HCT116 (cell line): Measurements from ENCODE around the gene CALCB. TPM values are rescaled to one million over a fixed set of nuclear protein-coding genes. Genes with fewer than 3 reads are reported as not detected.

Experiments
- ATAC-seq: fragments of 200-7000 bp; cut with Tn5 transposase; 2 replicates; pipeline ENCODE4 v1.9.1; 2020; ENCODE audit warnings: mild to moderate bottlenecking, moderate library complexity
- BruUV-seq: library from RNA; stranded (reverse); fragments of 400-500 nt; replicated peaks from 2 replicates; lab custom pipeline; 2021; lab: Mats Ljungman, UMichigan
- CTCF ChIA-PET: fragments of 300-600 bp; sonication (Branson Sonifier 250); formaldehyde crosslinking; loops from one replicate; lab custom pipeline; 2021; ENCODE audit warnings: antibody characterized with exemption; lab: Charles Lee
- POLR2A ChIA-PET: fragments of 300-600, 350-600 bp; sonication (Branson Sonifier 250); formaldehyde crosslinking; loops from one replicate; lab custom pipeline; 2021; ENCODE audit warnings: antibody characterized with exemption; lab: Charles Lee
- RAD21 ChIA-PET, 2 experiments: fragments of 300-600 bp; sonication (Branson Sonifier 250); formaldehyde crosslinking; loops; one replicate each; lab custom pipeline; 2023; ENCODE audit warnings: low total read pairs in 2 of 2; ENCODE audit not compliant: uncharacterized antibody in 2 of 2, unreplicated experiment in 2 of 2, low non-redundant PET in 1 of 2; lab: Charles Lee
- DNase-seq: peaks from one replicate; pipeline ENCODE4 v3.0.0-alpha.2; 2010; ENCODE audit warnings: low read depth, low spot score
- H2AFZ ChIP-seq: fragments of 200-600 bp; shearing (Covaris generic), sonication (generic); 2 replicates; pipeline ENCODE4 v1.6.1; 2017; ENCODE audit warnings: low read depth, mixed run types, mixed read lengths, antibody characterized with exemption, low read length; ENCODE audit not compliant: poor library complexity, severe bottlenecking
- H3K27ac ChIP-seq: 2 replicates; pipeline ENCODE4 v1.5.1; 2012; ENCODE audit warnings: low read depth, low read length
- H3K27me3 ChIP-seq: fragments of 200-600 bp; sonication (generic); 2 replicates; pipeline ENCODE4 v1.6.1; 2016; ENCODE audit warnings: mixed run types, low read length, mixed read lengths; ENCODE audit not compliant: insufficient read depth
- H3K36me3 ChIP-seq, 2 experiments: fragments of 200-500 bp in 1 of 2; fragments of 200-600 bp in 1 of 2; sonication (Bioruptor generic) in 1 of 2; sonication (generic) in 1 of 2; 2 replicates each; pipeline versions ENCODE4 v1.5.1 to v1.6.1; 2014 to 2016; ENCODE audit warnings: low read length in 2 of 2, inconsistent platforms in 1 of 2, mixed read lengths in 1 of 2, mixed run types in 1 of 2; ENCODE audit not compliant: insufficient read depth in 2 of 2, control insufficient read depth in 1 of 2
- H3K4me1 ChIP-seq, 2 experiments: fragments of 200-600 bp in 1 of 2; sonication (generic) in 1 of 2; 2 replicates each; pipeline versions ENCODE4 v1.5.1 to v1.6.1; 2012 to 2017; ENCODE audit warnings: low read length in 2 of 2, inconsistent platforms in 1 of 2, mild to moderate bottlenecking in 1 of 2, mixed read lengths in 1 of 2, mixed run types in 1 of 2, moderate library complexity in 1 of 2; ENCODE audit not compliant: insufficient read depth in 2 of 2, control insufficient read depth in 1 of 2
- H3K4me2 ChIP-seq: fragments of 200-600 bp; sonication (generic); 2 replicates; pipeline ENCODE4 v1.6.1; 2017; ENCODE audit warnings: mixed run types, low read length, mixed read lengths
- H3K4me3 ChIP-seq, 2 experiments: fragments of 200-600 bp in 1 of 2; sonication (generic) in 1 of 2; replicated peaks in 1 of 2; 2 replicates each; pipeline ENCODE4 v1.5.1; 2011 to 2016; ENCODE audit warnings: low read length in 2 of 2, control low read depth in 1 of 2, low read depth in 1 of 2, mild to moderate bottlenecking in 1 of 2, mixed read lengths in 1 of 2, mixed run types in 1 of 2
- H3K79me2 ChIP-seq: fragments of 200-600 bp; sonication (generic); 2 replicates; pipeline ENCODE4 v1.6.1; 2017; ENCODE audit warnings: mild to moderate bottlenecking, mixed run types, low read length, moderate library complexity, mixed read lengths; ENCODE audit not compliant: insufficient read depth
- H3K9ac ChIP-seq: fragments of 200-600 bp; sonication (generic); 2 replicates; pipeline ENCODE4 v1.6.1; 2016; ENCODE audit warnings: low read length, mixed read lengths
- H3K9me2 ChIP-seq: fragments of 200-600 bp; sonication (generic), shearing (Covaris generic); 2 replicates; pipeline ENCODE4 v1.6.1; 2017; ENCODE audit warnings: mixed run types, mild to moderate bottlenecking, moderate library complexity; ENCODE audit not compliant: insufficient read depth
- H3K9me3 ChIP-seq, 2 experiments: fragments of 200-500 bp in 1 of 2; fragments of 200-600 bp in 1 of 2; sonication (Bioruptor generic) in 1 of 2; sonication (generic) in 1 of 2; 2 replicates each; pipeline ENCODE4 v1.6.1; 2014 to 2017; ENCODE audit warnings: low read length in 2 of 2, mixed read lengths in 2 of 2, inconsistent platforms in 1 of 2, low read depth in 1 of 2, mild to moderate bottlenecking in 1 of 2, mixed run types in 1 of 2, moderate library complexity in 1 of 2; ENCODE audit not compliant: control insufficient read depth in 1 of 2, insufficient read depth in 1 of 2
- H4K20me1 ChIP-seq: fragments of 200-600 bp; sonication (generic), shearing (Covaris generic); 2 replicates; pipeline ENCODE4 v1.6.1; 2017; ENCODE audit warnings: mixed run types, mild to moderate bottlenecking, moderate library complexity; ENCODE audit not compliant: insufficient read depth
- ATF3 ChIP-seq: IDR thresholded peaks from 2 replicates; pipeline ENCODE4 v1.6.1; 2012
- CEBPB ChIP-seq: IDR thresholded peaks from 2 replicates; pipeline ENCODE4 v1.6.1; 2012; ENCODE audit warnings: low read depth
- CTCF ChIP-seq, 3 experiments: fragments of 200-600 bp in 1 of 3; sonication (generic) in 1 of 3; IDR thresholded peaks in 2 of 3; conservative IDR thresholded peaks in 1 of 3; 2 replicates each; pipeline ENCODE4 v1.5.1; 2012 to 2017; ENCODE audit warnings: low read depth in 2 of 3, low read length in 2 of 3, antibody characterized with exemption in 1 of 3, borderline replicate concordance in 1 of 3, control low read depth in 1 of 3, mild to moderate bottlenecking in 1 of 3, mixed read lengths in 1 of 3, mixed run types in 1 of 3, moderate library complexity in 1 of 3; ENCODE audit not compliant: insufficient read depth in 1 of 3
- EGR1 ChIP-seq: IDR thresholded peaks from 2 replicates; pipeline ENCODE4 v1.6.1; 2012; ENCODE audit warnings: low read depth
- ELF1 ChIP-seq: IDR thresholded peaks from 2 replicates; pipeline ENCODE4 v1.6.1; 2012; ENCODE audit warnings: low read depth, borderline replicate concordance
- EZH2 ChIP-seq: fragments of 200-600 bp; sonication (generic); IDR thresholded peaks from 2 replicates; pipeline ENCODE4 v1.6.1; 2017; ENCODE audit warnings: antibody characterized with exemption, mixed run types
- FOSL1 ChIP-seq: IDR thresholded peaks from 2 replicates; pipeline ENCODE4 v1.6.1; 2012; ENCODE audit warnings: low read depth
- RAD21 ChIP-seq: IDR thresholded peaks from 2 replicates; pipeline ENCODE4 v1.6.1; 2012; ENCODE audit warnings: low read depth, mild to moderate bottlenecking
- SIN3A ChIP-seq: IDR thresholded peaks from 2 replicates; pipeline ENCODE4 v1.6.1; 2012; ENCODE audit warnings: low read depth
- SP1 ChIP-seq: IDR thresholded peaks from 2 replicates; pipeline ENCODE4 v1.6.1; 2012; ENCODE audit warnings: low read depth
- SRF ChIP-seq: IDR thresholded peaks from 2 replicates; pipeline ENCODE4 v1.6.1; 2012; ENCODE audit warnings: low read depth
- TCF7L2 ChIP-seq: IDR thresholded peaks from 2 replicates; pipeline ENCODE4 v1.7.0; 2011; ENCODE audit warnings: borderline replicate concordance, inconsistent platforms; ENCODE audit not compliant: insufficient read depth, insufficient read length; ENCODE audit errors: extremely low read depth
- YY1 ChIP-seq: IDR thresholded peaks from 2 replicates; pipeline ENCODE4 v1.6.1; 2011; ENCODE audit warnings: low read length, low read depth, moderate library complexity, mild to moderate bottlenecking; ENCODE audit not compliant: insufficient replicate concordance; ENCODE audit errors: extremely low read depth
- ZFX ChIP-seq: fragments of 450-650 bp; IDR thresholded peaks from 2 replicates; pipeline ENCODE4 v1.6.1; 2017
- intact Hi-C: fragments of 100-400 bp; cut with micrococcal nuclease; formaldehyde crosslinking; loops from 2 replicates; pipeline ENCODE4 v1.10.0; 2022
- total RNA-seq: library from RNA; stranded (reverse); gene quantifications from one replicate; pipeline ENCODE4 v1.2.1, GENCODE V29; 2021; ENCODE audit not compliant: unreplicated experiment

Gene CALCB
- total RNA-seq, 1 experiment from 2014 or later = 0.22 TPM

GRCh38 chr11:15119826-15120225 is 46.4 kb downstream of the CALCB start:
- DNase-seq (no peak), ATAC-seq (no peak)
- Histone ChIP-seq H4K20me1 (no peaks in the 10 kb centered on the region), H3K9me3 (no peaks in the 10 kb centered on the region), H2AFZ (no peak overlapping the region), H3K4me1 (peaks cover 0 to 12% of the 10 kb centered on the region in 2 experiments; a peak in 2 of 4 replicates), H3K27me3 (no peaks in the 10 kb centered on the region), H3K4me2 (no peak overlapping the region), H3K4me3 (no peak overlapping the region), H3K36me3 (no peaks in the 10 kb centered on the region), H3K9me2 (no peaks in the 10 kb centered on the region), H3K79me2 (no peaks in the 10 kb centered on the region), H3K27ac (no peak overlapping the region), H3K9ac (no peak overlapping the region)
- intact Hi-C loops = no loop called here
- RAD21 ChIA-PET = no interaction called here
- POLR2A ChIA-PET = no interaction called here
- TF ChIP-seq RAD21 (no peak), TCF7L2 (no peak), ELF1 (no peak), CEBPB (no peak), CTCF (IDR thresholded peaks at IDR 0.05 in 2 of 3, conservative IDR thresholded peaks at IDR 0.05 in 1 of 3; ENCODE audit: borderline replicate concordance in 1 of 3, insufficient read depth in 1 of 3, low read depth in 2 of 3, low read length in 2 of 3) (no peak), SP1 (no peak), FOSL1 (no peak), EGR1 (no peak)
- CTCF ChIA-PET = no interaction called here
- no TSS peak for BruUV-seq

- ATAC-seq = peak; percentile 63; the same call in 1 of the 2 replicates
- no peak overlapping the region for H2AFZ ChIP-seq
- H3K9me3 ChIP-seq = no peaks in the 10 kb centered on the region
- RAD21 ChIA-PET = no interaction called here
- peak; percentile 23 for DNase-seq
- no peaks in the 10 kb centered on the region for H3K36me3 ChIP-seq
- H3K4me1 ChIP-seq = peaks cover 0 to 12% of the 10 kb centered on the region in 2 experiments; a peak in 2 of 4 replicates
- CTCF ChIA-PET = interaction anchor here (1.6 kb wide), 1 partner anchor 24 kb away, joined by 5 read pairs; no protein-coding TSS in a partner anchor
- H3K79me2 ChIP-seq = no peaks in the 10 kb centered on the region
- no peak overlapping the region for H3K4me3 ChIP-seq
- intact Hi-C loops = no loop called here
- no peaks in the 10 kb centered on the region for H3K27me3 ChIP-seq
- POLR2A ChIA-PET = no interaction called here
- no peak overlapping the region for H3K9ac ChIP-seq
- no peaks in the 10 kb centered on the region for H4K20me1 ChIP-seq
- peak overlapping the region; percentile 6; the same call in 1 of the 2 replicates for H3K4me2 ChIP-seq
- BruUV-seq = no TSS peak
- TF ChIP-seq SIN3A = no peak
- no peak for TF ChIP-seq SRF
- TF ChIP-seq ELF1 = no peak
- no peak for TF ChIP-seq TCF7L2
- no peak for TF ChIP-seq ZFX
- TF ChIP-seq EZH2 = no peak
- TF ChIP-seq ATF3 = no peak
- TF ChIP-seq YY1 = no peak
- no peak overlapping the region for H3K27ac ChIP-seq
- no peaks in the 10 kb centered on the region for H3K9me2 ChIP-seq
These were observed 50.5 kb downstream of the CALCB start for GRCh38 chr11:15123849-15124248.
